D721Med (cell line): Measurements from ENCODE around the gene SYTL1.

Source experiments
- DNase-seq: peaks from one replicate; pipeline ENCODE4 v3.0.0; 2011; ENCODE audit warnings: low spot score; ENCODE audit not compliant: insufficient read length
- FAIRE-seq: peaks from 2 replicates; lab custom pipeline; 2011; peaks lifted over from hg19 to GRCh38; lab: Jason Lieb, UNC
- TF ChIP-seq, protein P1 (sequence below): IDR thresholded peaks from 2 replicates; pipeline ENCODE4 v1.5.1; 2012; ENCODE audit warnings: mild to moderate bottlenecking, control low read depth; ENCODE audit not compliant: insufficient read depth; ENCODE audit errors: missing control alignments

The SYTL1 gene, protein sequence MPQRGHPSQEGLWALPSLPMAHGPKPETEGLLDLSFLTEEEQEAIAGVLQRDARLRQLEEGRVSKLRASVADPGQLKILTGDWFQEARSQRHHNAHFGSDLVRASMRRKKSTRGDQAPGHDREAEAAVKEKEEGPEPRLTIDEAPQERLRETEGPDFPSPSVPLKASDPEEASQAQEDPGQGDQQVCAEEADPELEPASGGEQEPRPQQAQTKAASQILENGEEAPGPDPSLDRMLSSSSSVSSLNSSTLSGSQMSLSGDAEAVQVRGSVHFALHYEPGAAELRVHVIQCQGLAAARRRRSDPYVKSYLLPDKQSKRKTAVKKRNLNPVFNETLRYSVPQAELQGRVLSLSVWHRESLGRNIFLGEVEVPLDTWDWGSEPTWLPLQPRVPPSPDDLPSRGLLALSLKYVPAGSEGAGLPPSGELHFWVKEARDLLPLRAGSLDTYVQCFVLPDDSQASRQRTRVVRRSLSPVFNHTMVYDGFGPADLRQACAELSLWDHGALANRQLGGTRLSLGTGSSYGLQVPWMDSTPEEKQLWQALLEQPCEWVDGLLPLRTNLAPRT

DNA sequence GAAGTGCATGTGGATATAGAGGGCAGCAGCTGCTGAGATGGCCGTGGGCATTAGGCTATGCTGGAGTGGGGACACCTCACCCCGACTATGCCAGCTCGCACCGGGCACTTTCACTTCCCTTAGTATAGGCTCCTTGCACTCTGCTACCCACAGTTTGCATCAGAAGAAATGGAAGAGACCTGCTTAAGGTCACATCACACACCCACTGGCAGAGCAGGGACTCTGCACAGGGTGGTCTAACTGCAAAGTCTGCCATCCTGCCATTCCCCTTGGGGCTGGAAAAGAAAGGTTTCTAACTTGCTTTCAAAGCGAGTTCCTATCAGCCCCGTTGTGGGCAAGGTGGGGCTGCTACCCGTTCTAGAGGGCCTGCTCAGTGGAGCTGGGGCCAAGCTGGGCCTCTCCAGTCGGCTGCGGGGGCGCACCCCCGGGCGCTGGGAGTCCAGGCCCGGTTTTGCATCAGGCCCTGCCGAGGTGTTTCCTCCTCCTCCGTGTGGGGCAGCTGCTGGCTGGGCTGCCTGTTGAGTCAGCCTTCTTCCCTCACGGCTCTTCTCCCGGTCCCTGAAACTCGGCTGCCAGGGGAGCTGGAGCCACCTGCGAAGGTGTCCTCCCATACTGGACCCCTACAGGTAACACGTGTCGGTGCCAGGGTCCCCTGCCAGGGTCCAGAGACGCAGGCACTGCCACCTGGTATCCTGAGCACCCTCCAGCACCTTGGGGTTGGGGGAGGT is at the start of gene SYTL1:
TSS of gene SYTL1 (plus strand) at position 498 of the 728 bp plus-strand sequence. CDS start 3,313 bp downstream, outside the sequence.
- FAIRE-seq, result no peak
- no peak for DNase-seq
- TF ChIP-seq, protein P1, sequence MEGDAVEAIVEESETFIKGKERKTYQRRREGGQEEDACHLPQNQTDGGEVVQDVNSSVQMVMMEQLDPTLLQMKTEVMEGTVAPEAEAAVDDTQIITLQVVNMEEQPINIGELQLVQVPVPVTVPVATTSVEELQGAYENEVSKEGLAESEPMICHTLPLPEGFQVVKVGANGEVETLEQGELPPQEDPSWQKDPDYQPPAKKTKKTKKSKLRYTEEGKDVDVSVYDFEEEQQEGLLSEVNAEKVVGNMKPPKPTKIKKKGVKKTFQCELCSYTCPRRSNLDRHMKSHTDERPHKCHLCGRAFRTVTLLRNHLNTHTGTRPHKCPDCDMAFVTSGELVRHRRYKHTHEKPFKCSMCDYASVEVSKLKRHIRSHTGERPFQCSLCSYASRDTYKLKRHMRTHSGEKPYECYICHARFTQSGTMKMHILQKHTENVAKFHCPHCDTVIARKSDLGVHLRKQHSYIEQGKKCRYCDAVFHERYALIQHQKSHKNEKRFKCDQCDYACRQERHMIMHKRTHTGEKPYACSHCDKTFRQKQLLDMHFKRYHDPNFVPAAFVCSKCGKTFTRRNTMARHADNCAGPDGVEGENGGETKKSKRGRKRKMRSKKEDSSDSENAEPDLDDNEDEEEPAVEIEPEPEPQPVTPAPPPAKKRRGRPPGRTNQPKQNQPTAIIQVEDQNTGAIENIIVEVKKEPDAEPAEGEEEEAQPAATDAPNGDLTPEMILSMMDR, result no peak

DNA sequence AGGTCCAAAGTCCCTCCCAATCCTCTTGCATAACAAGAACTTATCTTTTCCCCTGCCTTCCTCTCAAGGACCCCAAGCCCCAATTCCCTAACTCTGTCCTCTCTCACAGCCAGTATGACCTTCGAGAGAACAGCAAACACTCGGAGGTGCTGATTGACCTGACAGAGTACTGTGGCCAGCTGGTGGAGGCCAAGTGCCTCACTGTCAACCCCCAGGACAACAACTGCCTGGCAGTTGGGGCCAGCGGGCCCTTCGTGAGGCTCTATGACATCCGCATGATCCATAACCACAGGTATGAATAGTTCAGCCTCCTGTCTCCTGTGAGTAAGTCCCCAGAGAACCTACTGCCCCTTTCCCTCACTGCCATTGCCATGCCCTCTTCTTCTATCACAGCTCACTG is 49.7 kb upstream of the SYTL1 start:
- DNase-seq, result no peak
- TF ChIP-seq, protein P1, result no peak
- FAIRE-seq, result no peak

DNA sequence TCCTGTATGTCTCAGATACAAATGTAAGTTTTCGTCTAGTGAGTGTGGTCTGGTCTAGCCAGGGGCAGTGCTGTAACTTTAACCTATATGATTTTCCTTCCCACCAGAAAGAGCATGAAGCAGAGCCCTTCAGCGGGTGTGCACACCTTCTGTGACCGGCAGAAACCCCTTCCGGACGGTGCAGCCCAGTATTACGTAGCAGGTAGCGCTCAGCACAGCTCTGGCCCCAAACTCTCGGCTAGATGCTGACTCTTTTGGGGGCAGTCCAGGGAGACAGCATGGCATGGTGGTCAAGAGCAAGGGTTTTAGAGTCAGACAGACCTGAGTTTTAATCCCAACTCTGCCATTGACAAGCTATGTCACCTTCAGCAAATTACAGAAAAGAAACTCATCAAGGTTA is 47.9 kb upstream of the SYTL1 start:
- no peak for DNase-seq
- TF ChIP-seq, protein P1, result no peak
- no peak for FAIRE-seq

DNA sequence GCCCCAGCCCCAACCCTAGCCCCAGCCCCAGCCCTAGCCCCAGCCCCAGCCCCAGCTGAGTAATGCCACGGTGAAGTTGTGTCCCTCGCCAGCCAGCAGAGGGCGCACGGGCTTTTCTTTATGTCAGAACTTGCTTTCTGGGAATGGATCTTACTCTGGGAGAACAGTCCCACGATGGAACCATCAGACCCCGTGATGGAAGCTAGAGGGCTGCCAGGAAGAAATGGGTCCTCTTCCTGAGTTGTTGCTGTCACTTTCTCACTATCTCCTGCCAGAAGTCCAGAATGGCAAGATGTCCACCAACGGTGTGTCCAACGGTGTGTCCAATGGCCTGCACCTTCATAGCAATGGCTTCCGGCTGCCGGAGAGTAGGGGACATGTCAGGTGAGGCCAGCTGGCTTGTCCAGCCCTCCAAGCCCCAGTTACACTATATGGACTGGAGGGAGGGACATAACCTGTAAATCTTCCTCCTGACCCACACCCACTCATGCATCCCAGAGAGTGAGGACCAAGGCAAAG is 45.0 kb upstream of the SYTL1 start:
- TF ChIP-seq, protein P1, result peak; percentile 76
- FAIRE-seq, result no peak
- no peak for DNase-seq

DNA sequence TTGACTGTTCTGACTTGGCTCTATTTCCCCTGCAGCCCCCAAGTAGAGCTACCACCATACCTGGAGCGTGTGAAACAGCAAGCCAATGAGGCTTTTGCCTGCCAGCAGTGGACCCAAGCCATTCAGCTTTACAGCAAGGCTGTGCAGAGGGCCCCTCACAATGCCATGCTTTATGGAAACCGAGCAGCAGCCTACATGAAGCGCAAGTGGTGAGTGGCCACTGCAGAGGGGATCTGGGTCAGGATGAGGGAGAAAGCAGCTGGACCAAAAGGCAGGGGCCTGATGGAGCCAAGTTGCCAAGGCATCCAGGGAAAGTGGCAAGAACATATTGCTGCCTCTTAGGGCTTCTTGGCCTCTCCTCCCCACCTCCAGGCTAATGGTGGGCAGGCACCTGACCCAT is 43.9 kb upstream of the SYTL1 start:
- DNase-seq (no peak), FAIRE-seq (no peak)
- TF ChIP-seq, protein P1, result no peak

DNA sequence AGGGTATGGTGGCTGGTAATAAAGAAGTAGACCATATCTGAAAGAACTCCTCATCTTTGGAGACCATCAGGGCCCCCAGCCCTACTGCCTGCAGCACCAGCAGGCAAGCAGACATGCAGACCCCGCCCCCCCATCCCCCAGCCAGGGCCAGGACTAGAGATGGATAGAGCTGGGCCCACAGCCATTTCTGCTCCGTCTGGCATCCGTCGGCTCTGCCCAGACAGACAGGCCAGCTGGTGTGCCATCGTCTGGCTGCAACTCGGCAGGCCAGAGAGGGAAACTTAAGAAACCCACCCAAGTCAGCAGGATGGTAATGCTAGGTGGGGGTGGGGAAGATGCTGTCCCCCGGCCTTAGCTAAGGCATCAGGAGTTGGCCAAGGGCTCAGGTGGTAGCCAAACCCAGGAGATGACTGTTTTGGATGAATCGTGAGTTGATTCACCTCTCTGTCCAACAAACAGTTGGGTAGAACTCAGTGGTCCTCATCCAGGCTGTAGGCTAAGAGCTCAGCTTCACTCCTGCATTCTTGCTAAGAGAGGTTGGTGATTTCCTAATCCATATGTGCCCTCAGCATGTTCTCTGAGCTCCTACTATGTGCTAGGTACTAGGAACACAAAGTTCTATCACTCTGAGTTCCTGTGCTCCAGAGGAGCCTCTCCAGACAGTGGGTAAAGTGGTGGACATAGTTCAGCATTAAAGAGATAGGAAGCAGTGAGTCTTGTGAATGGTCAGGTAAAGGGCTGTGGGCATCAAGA is 43.0 kb upstream of the SYTL1 start:
- FAIRE-seq, result no peak
- no peak for DNase-seq
- TF ChIP-seq, protein P1, result no peak
